GM21390 (cell line): ENCODE results near the gene MINK1.
"Not testable (repeated sequence)": the region's sequence is repeated elsewhere in the genome, so short reads cannot be mapped to it uniquely, and the experiment has no call there.

ENCODE experiments used
- ATAC-seq: cut with Tn5 transposase; IDR thresholded peaks from one replicate; pipeline ENCODE4 v1.9.1; 2021; ENCODE audit not compliant: unreplicated experiment

The MINK1 gene

GRCh38 chr17:4926577-4927335 is 93.6 kb downstream of the MINK1 start:
- ATAC-seq: not testable (repeated sequence)

- no peak for ATAC-seq
Observed at GRCh38 chr17:4928881-4929280, 95.7 kb downstream of the MINK1 start.

- no peak for ATAC-seq
Observed at GRCh38 chr17:4931963-4932362, 98.8 kb downstream of the MINK1 start, which contains the start of gene GP1BA. GP1BA (plus strand) TSS chr17:4932277; CDS start chr17:4932605, 328 bp downstream.

GRCh38 chr17:4932756-4933155 is 99.6 kb downstream of the MINK1 start:
- ATAC-seq: no peak

GRCh38 chr17:4933646-4934045 is 100.5 kb downstream of the MINK1 start:
- ATAC-seq: no peak

GRCh38 chr17:4934173-4934979 is 101.2 kb downstream of the MINK1 start:
- no peak for ATAC-seq

- no peak for ATAC-seq
Observed at GRCh38 chr17:4935650-4936049, 102.5 kb downstream of the MINK1 start.

GRCh38 chr17:4936436-4936835 is 103.3 kb downstream of the MINK1 start:
- no peak for ATAC-seq

- no peak for ATAC-seq
Observed at GRCh38 chr17:4937553-4937952, 104.4 kb downstream of the MINK1 start.

GRCh38 chr17:4938069-4938491 is 104.9 kb downstream of the MINK1 start:
- ATAC-seq: no peak

- ATAC-seq: no peak
Observed at GRCh38 chr17:4938688-4939545, 105.8 kb downstream of the MINK1 start.

GRCh38 chr17:4939546-4939795 is 106.3 kb downstream of the MINK1 start:
- ATAC-seq: peak; percentile 2

- ATAC-seq: peak; percentile 68
Observed at GRCh38 chr17:4939796-4940554, 106.8 kb downstream of the MINK1 start, which contains the start of the genes RNF167 and SLC25A11. RNF167 (plus strand) TSS chr17:4940268; CDS start chr17:4940910, 642 bp downstream. SLC25A11 (minus strand) TSS chr17:4940046; CDS start chr17:4939910, 136 bp downstream.

- ATAC-seq: no peak
Observed at GRCh38 chr17:4940555-4941318, 107.6 kb downstream of the MINK1 start.

GRCh38 chr17:4941319-4941610 is 108.1 kb downstream of the MINK1 start:
- ATAC-seq: no peak

GRCh38 chr17:4942760-4943508 is 109.8 kb downstream of the MINK1 start:
- ATAC-seq: no peak

GRCh38 chr17:4944163-4944553 is 111.0 kb downstream of the MINK1 start:
- no peak for ATAC-seq

GRCh38 chr17:4944554-4945175 is 111.5 kb downstream of the MINK1 start:
- no peak for ATAC-seq
